ENCODE data around the gene CCNB2.

Gene CCNB2

GRCh38 chr15:59165726-59166125 lies 60.8 kb downstream of the CCNB2 start:
- in situ Hi-C loops (cut with MboI; ENCODE audit: low sequenced_read_pairs) = no loop called here

- in situ Hi-C loops (cut with MboI; ENCODE audit: low sequenced_read_pairs) = no loop called here
Observed at GRCh38 chr15:59166166-59166565, 61.2 kb downstream of the CCNB2 start.

GRCh38 chr15:59166601-59167265 lies 61.8 kb downstream of the CCNB2 start:
- in situ Hi-C loops (cut with MboI; ENCODE audit: low sequenced_read_pairs) = no loop called here

- in situ Hi-C loops (cut with MboI; ENCODE audit: low sequenced_read_pairs) = no loop called here
Observed at GRCh38 chr15:59168536-59168935, 63.6 kb downstream of the CCNB2 start.

- in situ Hi-C loops (cut with MboI; ENCODE audit: low sequenced_read_pairs) = no loop called here
Observed at GRCh38 chr15:59169251-59169708, 64.3 kb downstream of the CCNB2 start.

GRCh38 chr15:59170295-59171066 lies 65.5 kb downstream of the CCNB2 start:
- in situ Hi-C loops (cut with MboI; ENCODE audit: low sequenced_read_pairs) = no loop called here

- in situ Hi-C loops (cut with MboI; ENCODE audit: low sequenced_read_pairs) = no loop called here
Observed at GRCh38 chr15:59171067-59171397, 66.1 kb downstream of the CCNB2 start.

- in situ Hi-C loops (cut with MboI; ENCODE audit: low sequenced_read_pairs) = no loop called here
Observed at GRCh38 chr15:59172289-59172901, 67.4 kb downstream of the CCNB2 start.

- in situ Hi-C loops (cut with MboI; ENCODE audit: low sequenced_read_pairs) = no loop called here
Observed at GRCh38 chr15:59173194-59173593, 68.2 kb downstream of the CCNB2 start.

GRCh38 chr15:59174151-59174834 lies 69.3 kb downstream of the CCNB2 start:
- in situ Hi-C loops (cut with MboI; ENCODE audit: low sequenced_read_pairs) = no loop called here
